Suppressor macrophage treated with lipopolysaccharide for 4 hours (primary cell): ENCODE data around the gene CRY2.

Source experiments
- DNase-seq: peaks from one replicate; pipeline ENCODE4 v3.0.0-alpha.2; 2020

Gene CRY2

GRCh38 chr11:45918962-45919675, 71.8 kb downstream of the CRY2 start:
- no peak for DNase-seq

- no peak for DNase-seq
Observed at GRCh38 chr11:45919806-45920530, 72.7 kb downstream of the CRY2 start.

GRCh38 chr11:45920531-45921477, 73.5 kb downstream of the CRY2 start:
- no peak for DNase-seq

GRCh38 chr11:45921561-45922424, 74.5 kb downstream of the CRY2 start:
- DNase-seq, result no peak

- DNase-seq, result no peak
Observed at GRCh38 chr11:45922425-45923082, 75.3 kb downstream of the CRY2 start, which contains the start of gene LARGE2. TSS of gene LARGE2 (plus strand) at chr11:45922656. CDS start at chr11:45922883, 227 bp downstream.

GRCh38 chr11:45924036-45924915, 77.0 kb downstream of the CRY2 start:
- no peak for DNase-seq

GRCh38 chr11:45924927-45925326, 77.7 kb downstream of the CRY2 start:
- DNase-seq, result no peak

- no peak for DNase-seq
Observed at GRCh38 chr11:45925550-45925949, 78.3 kb downstream of the CRY2 start.

- no peak for DNase-seq
Observed at GRCh38 chr11:45926001-45926401, 78.7 kb downstream of the CRY2 start.

GRCh38 chr11:45926536-45927331, 79.5 kb downstream of the CRY2 start:
- DNase-seq, result no peak

- DNase-seq, result no peak
Observed at GRCh38 chr11:45927332-45927683, 80.0 kb downstream of the CRY2 start.

- no peak for DNase-seq
Observed at GRCh38 chr11:45927684-45928413, 80.6 kb downstream of the CRY2 start.

GRCh38 chr11:45928535-45929215, 81.4 kb downstream of the CRY2 start:
- DNase-seq, result no peak

- no peak for DNase-seq
Observed at GRCh38 chr11:45929486-45930030, 82.3 kb downstream of the CRY2 start.

- no peak for DNase-seq
Observed at GRCh38 chr11:45930031-45930794, 82.9 kb downstream of the CRY2 start.

- no peak for DNase-seq
Observed at GRCh38 chr11:45930951-45931570, 83.8 kb downstream of the CRY2 start.

GRCh38 chr11:45931739-45932138, 84.5 kb downstream of the CRY2 start:
- no peak for DNase-seq
